HCT116 (cell line): ENCODE results near the gene ANKRD2. TPM values are rescaled to one million over a fixed set of nuclear protein-coding genes. Genes with fewer than 3 reads are reported as not detected.

Experiments
- ATAC-seq: fragments of 200-7000 bp; cut with Tn5 transposase; 2 replicates; pipeline ENCODE4 v1.9.1; 2020; ENCODE audit warnings: mild to moderate bottlenecking, moderate library complexity
- BruUV-seq: library from RNA; stranded (reverse); fragments of 400-500 nt; replicated peaks from 2 replicates; lab custom pipeline; 2021; lab: Mats Ljungman, UMichigan
- CTCF ChIA-PET: fragments of 300-600 bp; sonication (Branson Sonifier 250); formaldehyde crosslinking; loops from one replicate; lab custom pipeline; 2021; ENCODE audit warnings: antibody characterized with exemption; lab: Charles Lee
- POLR2A ChIA-PET: fragments of 300-600, 350-600 bp; sonication (Branson Sonifier 250); formaldehyde crosslinking; loops from one replicate; lab custom pipeline; 2021; ENCODE audit warnings: antibody characterized with exemption; lab: Charles Lee
- RAD21 ChIA-PET, 2 experiments: fragments of 300-600 bp; sonication (Branson Sonifier 250); formaldehyde crosslinking; loops; one replicate each; lab custom pipeline; 2023; ENCODE audit warnings: low total read pairs in 2 of 2; ENCODE audit not compliant: uncharacterized antibody in 2 of 2, unreplicated experiment in 2 of 2, low non-redundant PET in 1 of 2; lab: Charles Lee
- DNase-seq: peaks from one replicate; pipeline ENCODE4 v3.0.0-alpha.2; 2010; ENCODE audit warnings: low read depth, low spot score
- H2AFZ ChIP-seq: fragments of 200-600 bp; shearing (Covaris generic), sonication (generic); 2 replicates; pipeline ENCODE4 v1.6.1; 2017; ENCODE audit warnings: low read depth, mixed run types, mixed read lengths, antibody characterized with exemption, low read length; ENCODE audit not compliant: poor library complexity, severe bottlenecking
- H3K27ac ChIP-seq: 2 replicates; pipeline ENCODE4 v1.5.1; 2012; ENCODE audit warnings: low read depth, low read length
- H3K27me3 ChIP-seq: fragments of 200-600 bp; sonication (generic); 2 replicates; pipeline ENCODE4 v1.6.1; 2016; ENCODE audit warnings: mixed run types, low read length, mixed read lengths; ENCODE audit not compliant: insufficient read depth
- H3K36me3 ChIP-seq, 2 experiments: fragments of 200-500 bp in 1 of 2; fragments of 200-600 bp in 1 of 2; sonication (Bioruptor generic) in 1 of 2; sonication (generic) in 1 of 2; 2 replicates each; pipeline versions ENCODE4 v1.5.1 to v1.6.1; 2014 to 2016; ENCODE audit warnings: low read length in 2 of 2, inconsistent platforms in 1 of 2, mixed read lengths in 1 of 2, mixed run types in 1 of 2; ENCODE audit not compliant: insufficient read depth in 2 of 2, control insufficient read depth in 1 of 2
- H3K4me1 ChIP-seq, 2 experiments: fragments of 200-600 bp in 1 of 2; sonication (generic) in 1 of 2; 2 replicates each; pipeline versions ENCODE4 v1.5.1 to v1.6.1; 2012 to 2017; ENCODE audit warnings: low read length in 2 of 2, inconsistent platforms in 1 of 2, mild to moderate bottlenecking in 1 of 2, mixed read lengths in 1 of 2, mixed run types in 1 of 2, moderate library complexity in 1 of 2; ENCODE audit not compliant: insufficient read depth in 2 of 2, control insufficient read depth in 1 of 2
- H3K4me2 ChIP-seq: fragments of 200-600 bp; sonication (generic); 2 replicates; pipeline ENCODE4 v1.6.1; 2017; ENCODE audit warnings: mixed run types, low read length, mixed read lengths
- H3K4me3 ChIP-seq, 2 experiments: fragments of 200-600 bp in 1 of 2; sonication (generic) in 1 of 2; replicated peaks in 1 of 2; 2 replicates each; pipeline ENCODE4 v1.5.1; 2011 to 2016; ENCODE audit warnings: low read length in 2 of 2, control low read depth in 1 of 2, low read depth in 1 of 2, mild to moderate bottlenecking in 1 of 2, mixed read lengths in 1 of 2, mixed run types in 1 of 2
- H3K79me2 ChIP-seq: fragments of 200-600 bp; sonication (generic); 2 replicates; pipeline ENCODE4 v1.6.1; 2017; ENCODE audit warnings: mild to moderate bottlenecking, mixed run types, low read length, moderate library complexity, mixed read lengths; ENCODE audit not compliant: insufficient read depth
- H3K9ac ChIP-seq: fragments of 200-600 bp; sonication (generic); 2 replicates; pipeline ENCODE4 v1.6.1; 2016; ENCODE audit warnings: low read length, mixed read lengths
- H3K9me2 ChIP-seq: fragments of 200-600 bp; sonication (generic), shearing (Covaris generic); 2 replicates; pipeline ENCODE4 v1.6.1; 2017; ENCODE audit warnings: mixed run types, mild to moderate bottlenecking, moderate library complexity; ENCODE audit not compliant: insufficient read depth
- H3K9me3 ChIP-seq, 2 experiments: fragments of 200-500 bp in 1 of 2; fragments of 200-600 bp in 1 of 2; sonication (Bioruptor generic) in 1 of 2; sonication (generic) in 1 of 2; 2 replicates each; pipeline ENCODE4 v1.6.1; 2014 to 2017; ENCODE audit warnings: low read length in 2 of 2, mixed read lengths in 2 of 2, inconsistent platforms in 1 of 2, low read depth in 1 of 2, mild to moderate bottlenecking in 1 of 2, mixed run types in 1 of 2, moderate library complexity in 1 of 2; ENCODE audit not compliant: control insufficient read depth in 1 of 2, insufficient read depth in 1 of 2
- H4K20me1 ChIP-seq: fragments of 200-600 bp; sonication (generic), shearing (Covaris generic); 2 replicates; pipeline ENCODE4 v1.6.1; 2017; ENCODE audit warnings: mixed run types, mild to moderate bottlenecking, moderate library complexity; ENCODE audit not compliant: insufficient read depth
- ATF3 ChIP-seq: IDR thresholded peaks from 2 replicates; pipeline ENCODE4 v1.6.1; 2012
- CEBPB ChIP-seq: IDR thresholded peaks from 2 replicates; pipeline ENCODE4 v1.6.1; 2012; ENCODE audit warnings: low read depth
- EGR1 ChIP-seq: IDR thresholded peaks from 2 replicates; pipeline ENCODE4 v1.6.1; 2012; ENCODE audit warnings: low read depth
- ELF1 ChIP-seq: IDR thresholded peaks from 2 replicates; pipeline ENCODE4 v1.6.1; 2012; ENCODE audit warnings: low read depth, borderline replicate concordance
- EZH2 ChIP-seq: fragments of 200-600 bp; sonication (generic); IDR thresholded peaks from 2 replicates; pipeline ENCODE4 v1.6.1; 2017; ENCODE audit warnings: antibody characterized with exemption, mixed run types
- EZH2phosphoT487 ChIP-seq: fragments of 200-600 bp; IDR thresholded peaks from 2 replicates; pipeline ENCODE4 v1.6.1; 2018; ENCODE audit warnings: antibody characterized with exemption, borderline replicate concordance
- FOSL1 ChIP-seq: IDR thresholded peaks from 2 replicates; pipeline ENCODE4 v1.6.1; 2012; ENCODE audit warnings: low read depth
- MAX ChIP-seq: IDR thresholded peaks from 2 replicates; pipeline ENCODE4 v1.6.1; 2012
- POLR2AphosphoS5 ChIP-seq: IDR thresholded peaks from 2 replicates; pipeline ENCODE4 v1.6.1; 2011; ENCODE audit warnings: mild to moderate bottlenecking, low read depth, low read length, moderate library complexity
- RAD21 ChIP-seq: IDR thresholded peaks from 2 replicates; pipeline ENCODE4 v1.6.1; 2012; ENCODE audit warnings: low read depth, mild to moderate bottlenecking
- REST ChIP-seq: IDR thresholded peaks from 2 replicates; pipeline ENCODE4 v1.6.1; 2012; ENCODE audit warnings: low read depth
- SIN3A ChIP-seq: IDR thresholded peaks from 2 replicates; pipeline ENCODE4 v1.6.1; 2012; ENCODE audit warnings: low read depth
- SP1 ChIP-seq: IDR thresholded peaks from 2 replicates; pipeline ENCODE4 v1.6.1; 2012; ENCODE audit warnings: low read depth
- SRF ChIP-seq: IDR thresholded peaks from 2 replicates; pipeline ENCODE4 v1.6.1; 2012; ENCODE audit warnings: low read depth
- TCF7L2 ChIP-seq: IDR thresholded peaks from 2 replicates; pipeline ENCODE4 v1.7.0; 2011; ENCODE audit warnings: borderline replicate concordance, inconsistent platforms; ENCODE audit not compliant: insufficient read depth, insufficient read length; ENCODE audit errors: extremely low read depth
- ZFX ChIP-seq: fragments of 450-650 bp; IDR thresholded peaks from 2 replicates; pipeline ENCODE4 v1.6.1; 2017
- ZNF274 ChIP-seq: fragments of 200-500 bp; sonication (Bioruptor generic); IDR thresholded peaks from 2 replicates; pipeline ENCODE4 v1.6.1; 2014; ENCODE audit warnings: mild to moderate bottlenecking, low read depth, low read length, inconsistent platforms
- intact Hi-C: fragments of 100-400 bp; cut with micrococcal nuclease; formaldehyde crosslinking; loops from 2 replicates; pipeline ENCODE4 v1.10.0; 2022
- total RNA-seq: library from RNA; stranded (reverse); gene quantifications from one replicate; pipeline ENCODE4 v1.2.1, GENCODE V29; 2021; ENCODE audit not compliant: unreplicated experiment

Gene ANKRD2
- total RNA-seq, 1 experiment from 2014 or later: 0.15 TPM

- no peak for TF ChIP-seq SRF
Measured at GRCh38 chr10:97623277-97623676, 50.7 kb downstream of the ANKRD2 start (continued).

GRCh38 chr10:97627731-97628130, 55.2 kb downstream of the ANKRD2 start:
- ATAC-seq: no peak

GRCh38 chr10:97628228-97628627, 55.6 kb downstream of the ANKRD2 start:
- Histone ChIP-seq H3K9ac (no peak overlapping the region), H3K27ac (no peak overlapping the region), H3K9me3 (no peaks in the 10 kb centered on the region), H4K20me1 (no peaks in the 10 kb centered on the region), H3K4me3 (no peak overlapping the region), H3K36me3 (no peaks in the 10 kb centered on the region), H3K27me3 (no peaks in the 10 kb centered on the region), H3K79me2 (peaks cover 6% of the 10 kb centered on the region; the same call in 1 of the 2 replicates), H3K9me2 (no peaks in the 10 kb centered on the region), H2AFZ (no peak overlapping the region), H3K4me1 (peaks cover 0 to 19% of the 10 kb centered on the region in 2 experiments; a peak in 3 of 4 replicates), H3K4me2 (no peak overlapping the region)
- no peak for DNase-seq
- ATAC-seq: no peak
- CTCF ChIA-PET: no interaction called here
- BruUV-seq: no TSS peak
- intact Hi-C loops: no loop called here
- RAD21 ChIA-PET: no interaction called here
- POLR2A ChIA-PET: no interaction called here
- no peak for TF ChIP-seq ZFX
- TF ChIP-seq REST: no peak
- TF ChIP-seq TCF7L2: no peak
- TF ChIP-seq CEBPB: no peak
- no peak for TF ChIP-seq EZH2
- no peak for TF ChIP-seq ATF3
- TF ChIP-seq ZNF274: no peak
- no peak for TF ChIP-seq FOSL1
- TF ChIP-seq RAD21: no peak
- TF ChIP-seq SP1: no peak
- no peak for TF ChIP-seq SIN3A
- TF ChIP-seq MAX: no peak
- TF ChIP-seq ELF1: no peak
- TF ChIP-seq EZH2phosphoT487: no peak
- TF ChIP-seq POLR2AphosphoS5: no peak
- TF ChIP-seq EGR1: no peak

More at GRCh38 chr10:97627731-97628130, 55.2 kb downstream of the ANKRD2 start:
- no peaks in the 10 kb centered on the region for H3K27me3 ChIP-seq
- intact Hi-C loops: no loop called here
- no peaks in the 10 kb centered on the region for H4K20me1 ChIP-seq
- no peak overlapping the region for H3K4me2 ChIP-seq
- H3K9me2 ChIP-seq: no peaks in the 10 kb centered on the region
- H3K4me1 ChIP-seq: peaks cover 0 to 18% of the 10 kb centered on the region in 2 experiments; a peak in 3 of 4 replicates
- no peak for TF ChIP-seq SRF
- H3K9ac ChIP-seq: no peak overlapping the region
- H3K9me3 ChIP-seq: no peaks in the 10 kb centered on the region
- BruUV-seq: no TSS peak
- H3K27ac ChIP-seq: no peak overlapping the region
- ChIA-PET CTCF (no interaction called here), POLR2A (no interaction called here), RAD21 (no interaction called here)
- peaks cover 5% of the 10 kb centered on the region; the same call in 1 of the 2 replicates for H3K79me2 ChIP-seq
- H3K36me3 ChIP-seq: no peaks in the 10 kb centered on the region
- no peak for DNase-seq
- H2AFZ ChIP-seq: no peak overlapping the region
- no peak overlapping the region for H3K4me3 ChIP-seq
